Effector memory CD4-positive, alpha-beta T cell (primary cell): ENCODE measurements around the gene BRSK1.

Source experiments
- DNase-seq, 3 donors: peaks; one replicate each; pipeline ENCODE4 v3.0.0-alpha.2; 2020
- H3K27ac ChIP-seq: 2 replicates; pipeline ENCODE4 v1.7.0; 2013; ENCODE audit warnings: mild to moderate bottlenecking, low read length, moderate library complexity; ENCODE audit not compliant: insufficient read depth, poor library complexity, severe bottlenecking
- H3K27me3 ChIP-seq: replicated peaks from 2 replicates; pipeline ENCODE4 v1.7.0; 2013; ENCODE audit warnings: mild to moderate bottlenecking, low read length; ENCODE audit not compliant: insufficient read depth, control insufficient read depth, poor library complexity, severe bottlenecking
- H3K36me3 ChIP-seq: 2 replicates; pipeline ENCODE4 v1.7.0; 2013; ENCODE audit warnings: mild to moderate bottlenecking, low read length, moderate library complexity; ENCODE audit not compliant: control insufficient read depth, insufficient read depth
- H3K4me1 ChIP-seq: 2 replicates; pipeline ENCODE4 v1.7.0; 2013; ENCODE audit warnings: low read length, mild to moderate bottlenecking; ENCODE audit not compliant: control insufficient read depth, insufficient read depth, poor library complexity, severe bottlenecking
- H3K4me3 ChIP-seq: 2 replicates; pipeline ENCODE4 v1.7.0; 2013; ENCODE audit warnings: low read length, low read depth, mild to moderate bottlenecking; ENCODE audit not compliant: insufficient read depth, poor library complexity, severe bottlenecking
- H3K9me3 ChIP-seq: 2 replicates; pipeline ENCODE4 v1.7.0; 2013; ENCODE audit warnings: mild to moderate bottlenecking, low read length, moderate library complexity; ENCODE audit not compliant: control insufficient read depth

BRSK1 gene

DNA sequence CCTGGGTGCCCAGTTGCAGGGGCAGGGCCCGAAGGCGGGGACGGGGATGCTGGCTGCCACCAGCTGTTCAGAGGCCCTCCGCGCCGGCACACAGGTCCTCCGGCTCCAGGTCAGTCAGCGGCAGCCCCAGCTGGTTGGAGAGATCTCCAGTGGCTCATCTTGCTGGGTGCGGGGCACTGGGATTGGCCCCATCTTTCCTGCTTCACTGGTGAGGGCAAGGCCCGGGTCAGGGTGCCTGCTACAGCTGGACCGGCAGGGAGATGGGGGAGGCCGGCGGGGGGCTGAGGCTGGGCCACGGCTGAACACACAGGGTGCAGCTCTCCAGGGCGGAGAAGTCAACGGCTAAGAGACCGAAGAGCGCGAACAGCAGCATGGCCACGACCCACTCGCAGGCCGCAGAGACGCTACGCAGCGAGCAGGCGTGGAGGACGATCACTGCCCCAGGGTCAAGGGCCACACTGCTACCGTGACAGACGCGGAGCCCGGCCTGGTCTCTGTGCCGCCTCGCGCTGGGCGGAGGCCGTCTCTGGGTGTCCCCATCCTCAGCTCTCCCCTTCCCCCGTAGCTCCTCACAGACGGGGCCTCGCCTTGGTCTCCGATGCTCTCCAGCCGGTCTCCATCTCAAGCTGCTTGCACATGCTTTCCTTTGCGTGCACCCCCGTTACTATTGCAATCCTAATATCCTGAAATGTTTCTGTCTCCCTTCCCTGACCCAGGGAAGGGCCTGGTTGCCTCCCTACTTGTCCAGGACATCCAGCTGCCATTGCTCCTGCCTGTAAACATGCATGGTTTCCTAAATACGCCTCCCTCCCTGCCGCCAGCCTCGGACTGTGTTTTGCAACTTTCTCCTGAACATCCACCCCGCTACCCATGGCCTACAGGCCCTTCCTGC, 29.1 kb downstream of the BRSK1 start:
- H3K36me3 ChIP-seq = no peaks in the 10 kb centered on the region
- no peaks in the 10 kb centered on the region for H3K9me3 ChIP-seq
- no peak for DNase-seq
- H3K27ac ChIP-seq = no peak overlapping the region
- no peaks in the 10 kb centered on the region for H3K27me3 ChIP-seq
- no peaks in the 10 kb centered on the region for H3K4me1 ChIP-seq
- no peak overlapping the region for H3K4me3 ChIP-seq

DNA sequence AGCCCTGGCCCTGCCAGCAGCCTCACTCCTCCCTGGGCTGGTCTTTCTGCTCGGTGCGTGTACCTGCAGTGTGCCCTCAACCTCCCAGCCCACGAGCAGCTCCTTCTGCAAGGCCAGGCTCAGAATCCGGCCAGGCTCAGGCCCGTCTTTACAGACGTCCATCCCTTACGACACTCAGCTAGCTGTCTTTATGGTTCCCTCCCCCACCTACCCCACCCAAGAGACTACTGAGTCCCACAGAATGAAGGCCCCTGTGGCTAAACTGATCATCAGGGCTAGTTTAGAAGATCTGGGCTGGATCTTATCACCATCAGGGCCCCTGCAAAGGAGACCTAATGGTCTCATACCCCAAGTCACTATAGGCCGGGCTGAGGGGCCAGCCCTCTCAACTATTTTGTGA, 30.6 kb downstream of the BRSK1 start:
- no peaks in the 10 kb centered on the region for H3K36me3 ChIP-seq
- no peak for DNase-seq
- H3K4me3 ChIP-seq = no peak overlapping the region
- H3K27ac ChIP-seq = no peak overlapping the region
- H3K4me1 ChIP-seq = no peaks in the 10 kb centered on the region
- no peaks in the 10 kb centered on the region for H3K9me3 ChIP-seq
- H3K27me3 ChIP-seq = no peaks in the 10 kb centered on the region

DNA sequence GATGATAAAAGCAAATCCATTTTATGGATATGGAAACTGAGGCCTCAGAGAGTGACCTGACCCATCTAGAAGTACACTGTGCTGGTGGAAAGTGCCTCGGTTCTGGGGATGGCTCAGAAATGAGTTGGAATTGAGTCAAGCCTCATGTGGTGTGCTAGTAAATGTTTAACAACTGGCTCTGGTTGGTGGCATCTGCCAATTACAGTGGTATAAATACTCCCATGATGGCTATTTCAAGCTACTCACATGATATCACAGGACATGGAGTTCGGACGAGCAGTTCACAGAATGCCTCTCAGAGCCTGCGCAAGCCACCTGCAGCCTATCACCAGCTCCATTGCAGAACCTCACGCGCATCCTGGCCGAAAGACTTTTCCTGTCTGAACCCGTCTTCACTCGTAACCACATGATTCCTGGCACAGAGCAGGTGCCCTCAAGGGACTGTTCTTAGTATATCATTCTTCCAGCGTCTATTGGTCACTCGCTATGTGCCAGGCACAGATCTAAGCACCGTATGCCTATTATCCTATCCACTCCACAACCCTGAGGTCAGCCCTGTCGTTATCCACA, 32.2 kb downstream of the BRSK1 start:
- no peak overlapping the region for H3K27ac ChIP-seq
- H3K4me3 ChIP-seq = no peak overlapping the region
- H3K4me1 ChIP-seq = no peaks in the 10 kb centered on the region
- no peaks in the 10 kb centered on the region for H3K36me3 ChIP-seq
- no peak for DNase-seq
- no peaks in the 10 kb centered on the region for H3K27me3 ChIP-seq
- H3K9me3 ChIP-seq = no peaks in the 10 kb centered on the region

DNA sequence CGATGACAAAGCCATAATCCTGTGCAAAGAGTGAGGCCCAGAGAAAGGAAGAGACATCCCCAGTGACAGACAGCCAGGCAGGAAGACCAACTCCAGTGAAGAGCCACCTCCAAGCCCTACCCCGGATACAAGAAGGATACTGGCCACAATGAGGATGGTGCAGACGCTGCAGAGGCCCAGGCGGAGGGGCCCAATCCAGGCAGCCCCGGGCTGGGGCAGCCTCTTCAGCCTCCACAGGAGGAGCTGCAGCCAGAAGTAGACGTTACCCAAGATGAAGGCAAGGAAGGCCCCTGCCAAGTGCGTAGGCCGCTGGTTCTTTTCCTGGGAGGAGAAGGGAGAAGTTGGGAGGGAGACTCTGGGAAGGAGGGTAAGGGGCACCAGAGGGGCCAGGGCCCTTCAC, 32.8 kb downstream of the BRSK1 start:
- Histone ChIP-seq H3K27ac (no peak overlapping the region), H3K4me1 (no peaks in the 10 kb centered on the region), H3K36me3 (no peaks in the 10 kb centered on the region), H3K27me3 (no peaks in the 10 kb centered on the region), H3K9me3 (no peaks in the 10 kb centered on the region), H3K4me3 (no peak overlapping the region)
- DNase-seq = no peak

DNA sequence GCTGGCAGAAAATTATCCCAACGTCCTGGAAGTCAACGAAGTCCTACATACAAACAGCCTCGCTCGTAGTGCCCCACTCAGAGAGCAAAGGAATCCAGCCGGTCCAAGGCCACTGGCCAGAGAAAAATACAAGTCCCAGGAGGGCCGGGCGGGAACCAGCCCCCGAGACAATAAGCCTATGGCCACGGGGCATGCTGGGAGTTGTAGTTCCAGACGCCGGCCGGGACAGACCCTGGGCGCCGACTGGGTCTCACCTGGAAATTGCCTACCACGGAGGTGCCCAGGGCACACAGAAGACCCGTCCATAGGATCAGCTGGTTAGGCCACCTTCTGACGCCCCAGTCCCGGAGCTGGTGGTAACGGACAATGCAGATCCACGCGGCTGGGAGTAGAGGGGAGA, 36.0 kb downstream of the BRSK1 start:
- no peak for DNase-seq
- H3K9me3 ChIP-seq = no peaks in the 10 kb centered on the region
- H3K27me3 ChIP-seq = no peaks in the 10 kb centered on the region

DNA sequence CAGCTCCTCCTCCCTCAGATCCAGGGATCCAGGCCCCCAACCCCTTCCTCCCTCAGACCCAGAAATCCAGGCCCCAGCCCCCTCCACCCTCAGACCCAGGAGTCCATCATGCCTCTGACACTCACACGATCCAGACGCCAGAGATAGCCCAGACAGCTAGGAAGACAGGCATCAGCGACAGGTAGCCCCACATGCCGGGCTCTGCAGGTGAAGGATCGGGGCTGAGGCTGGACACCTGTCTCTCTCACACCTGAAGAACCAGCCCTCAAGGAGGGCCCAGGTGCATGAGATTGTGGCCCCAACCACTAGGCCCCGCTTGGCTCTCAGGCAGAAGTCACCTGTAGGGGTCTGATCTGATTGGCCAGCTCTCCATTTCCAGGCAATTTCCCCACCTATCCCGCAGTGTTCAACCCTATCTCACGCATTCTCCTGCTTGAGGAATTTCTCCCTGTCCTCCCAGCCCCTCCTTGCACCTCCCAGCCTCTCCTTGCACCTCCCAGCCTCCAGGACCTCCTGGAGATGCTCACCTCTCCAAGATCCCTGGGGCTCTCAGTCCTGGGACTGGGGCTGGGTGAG, 37.1 kb downstream of the BRSK1 start:
- no peaks in the 10 kb centered on the region for H3K36me3 ChIP-seq
- no peak overlapping the region for H3K4me3 ChIP-seq
- no peak for DNase-seq
- H3K4me1 ChIP-seq = no peaks in the 10 kb centered on the region
- no peaks in the 10 kb centered on the region for H3K9me3 ChIP-seq
- no peak overlapping the region for H3K27ac ChIP-seq
- no peaks in the 10 kb centered on the region for H3K27me3 ChIP-seq

More for the DNA sequence above, 36.0 kb downstream of the BRSK1 start:
- Histone ChIP-seq H3K4me1 (no peaks in the 10 kb centered on the region), H3K27ac (no peak overlapping the region), H3K4me3 (no peak overlapping the region), H3K36me3 (no peaks in the 10 kb centered on the region)

DNA sequence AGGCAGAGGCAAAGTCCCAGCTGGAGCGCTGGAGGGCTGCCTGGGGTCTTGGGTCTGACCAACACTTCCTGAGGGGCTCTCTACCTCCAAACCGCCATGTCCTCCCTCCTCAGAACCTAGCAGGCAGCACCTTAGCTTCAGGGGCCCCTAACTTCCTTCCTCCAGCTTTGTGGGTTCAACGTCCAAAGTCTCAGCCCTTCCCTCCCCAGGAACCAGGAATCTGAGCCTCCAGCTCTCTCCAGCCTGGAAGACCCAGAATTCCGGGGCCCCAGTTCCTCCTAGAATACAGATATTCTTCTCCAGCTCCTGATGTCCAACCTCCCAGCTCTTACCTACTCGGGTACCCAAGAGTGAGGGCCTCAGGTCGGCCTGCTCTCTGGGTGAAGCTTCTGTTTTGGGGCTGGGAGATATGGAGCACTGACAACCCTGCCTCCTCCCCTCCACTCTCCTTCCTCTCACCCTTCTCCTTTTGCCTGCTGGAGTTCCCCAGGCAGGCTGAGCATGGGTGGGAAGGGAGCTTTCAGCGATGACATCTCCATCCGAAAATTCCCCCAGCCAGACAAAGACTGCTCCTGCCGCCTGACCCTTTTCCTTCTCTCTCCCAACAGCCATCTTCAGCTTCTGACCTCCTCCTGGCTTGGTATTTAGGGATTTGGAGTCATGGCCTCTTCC, 37.8 kb downstream of the BRSK1 start:
- no peaks in the 10 kb centered on the region for H3K36me3 ChIP-seq
- no peak overlapping the region for H3K27ac ChIP-seq
- H3K4me1 ChIP-seq = no peaks in the 10 kb centered on the region
- no peak overlapping the region for H3K4me3 ChIP-seq
- no peaks in the 10 kb centered on the region for H3K27me3 ChIP-seq
- DNase-seq = no peak
- H3K9me3 ChIP-seq = no peaks in the 10 kb centered on the region

DNA sequence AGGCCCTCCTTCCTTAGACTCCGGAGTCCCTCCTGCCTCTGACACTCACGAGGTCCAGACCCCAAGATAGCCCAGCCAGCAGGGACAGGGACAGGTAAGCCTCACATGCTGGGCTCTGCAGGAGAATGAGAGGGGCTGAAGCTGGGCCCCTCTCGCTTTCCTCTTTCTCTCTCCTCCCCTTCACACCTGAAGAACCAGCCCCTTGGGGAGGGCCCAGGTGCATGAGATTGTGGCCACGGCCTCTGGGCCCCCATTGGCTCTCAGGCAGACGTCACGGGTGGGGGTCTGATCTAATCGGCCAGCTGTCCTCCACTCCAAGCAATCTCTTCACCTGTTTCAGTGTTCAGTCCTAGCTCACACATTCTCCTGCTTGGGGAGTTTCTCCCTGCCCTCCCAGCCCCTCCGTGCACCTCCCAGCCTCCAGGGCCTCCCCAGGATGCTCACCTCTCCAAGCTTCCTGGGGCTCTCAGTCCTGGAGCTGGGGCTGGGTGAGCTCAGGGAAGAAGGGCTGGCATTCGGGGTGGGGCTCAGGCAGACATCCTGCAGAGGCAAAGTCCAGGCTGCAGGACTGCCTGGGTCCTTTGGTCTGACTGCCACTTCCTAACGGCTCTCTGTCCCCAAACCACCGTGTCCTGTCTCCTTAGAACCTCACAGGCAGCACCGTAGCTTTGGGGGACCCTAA, 38.5 kb downstream of the BRSK1 start:
- H3K36me3 ChIP-seq = no peaks in the 10 kb centered on the region
- no peaks in the 10 kb centered on the region for H3K4me1 ChIP-seq
- H3K9me3 ChIP-seq = no peaks in the 10 kb centered on the region
- no peak for DNase-seq
- H3K27me3 ChIP-seq = no peaks in the 10 kb centered on the region
- H3K27ac ChIP-seq = no peak overlapping the region
- H3K4me3 ChIP-seq = no peak overlapping the region

DNA sequence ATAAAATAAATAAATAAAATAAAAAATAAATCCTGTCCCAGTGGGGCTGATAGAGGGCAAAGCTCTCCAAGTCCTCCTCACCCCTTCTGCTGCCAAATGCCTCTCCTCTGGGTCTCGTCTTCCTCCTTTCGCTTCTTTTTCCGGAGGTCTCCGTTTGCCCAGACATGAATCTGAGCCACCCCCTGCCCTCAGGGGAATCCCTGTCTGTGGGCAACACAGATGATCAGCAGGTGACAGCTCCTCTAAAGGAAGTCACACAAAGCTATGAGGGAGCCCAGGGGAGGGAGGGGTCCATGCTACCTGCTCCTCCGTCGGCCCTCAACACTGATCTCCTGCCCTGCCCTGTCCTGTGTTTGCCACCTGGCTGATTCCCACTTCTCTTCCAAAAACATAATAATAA, 40.9 kb downstream of the BRSK1 start:
- Histone ChIP-seq H3K36me3 (no peaks in the 10 kb centered on the region), H3K4me3 (no peak overlapping the region), H3K27ac (no peak overlapping the region), H3K27me3 (no peaks in the 10 kb centered on the region), H3K4me1 (no peaks in the 10 kb centered on the region), H3K9me3 (no peaks in the 10 kb centered on the region)
- no peak for DNase-seq
